Astrocyte of the cerebellum (primary cell): ENCODE measurements around the gene SHC2.
"Not testable (repeated sequence)": the region's sequence is repeated elsewhere in the genome, so short reads cannot be mapped to it uniquely, and the experiment has no call there.

ENCODE experiments used
- DNase-seq: peaks from one replicate; pipeline ENCODE4 v3.0.0-alpha.2; 2011; ENCODE audit warnings: low read depth
- H3K4me3 ChIP-seq: 2 replicates; pipeline ENCODE4 v1.5.1; 2011; ENCODE audit warnings: mild to moderate bottlenecking, low read depth, low read length, moderate library complexity
- in situ Hi-C: cut with HindIII; loops from 2 replicates; pipeline ENCODE4 v1.10.0; 2017; ENCODE audit warnings: low sequenced_read_pairs
- TF ChIP-seq, protein P1 (sequence below): IDR thresholded peaks from 2 replicates; pipeline ENCODE4 v1.5.1; 2012; ENCODE audit warnings: low read length, low read depth, moderate library complexity, mild to moderate bottlenecking; ENCODE audit errors: missing control alignments

Gene SHC2

DNA sequence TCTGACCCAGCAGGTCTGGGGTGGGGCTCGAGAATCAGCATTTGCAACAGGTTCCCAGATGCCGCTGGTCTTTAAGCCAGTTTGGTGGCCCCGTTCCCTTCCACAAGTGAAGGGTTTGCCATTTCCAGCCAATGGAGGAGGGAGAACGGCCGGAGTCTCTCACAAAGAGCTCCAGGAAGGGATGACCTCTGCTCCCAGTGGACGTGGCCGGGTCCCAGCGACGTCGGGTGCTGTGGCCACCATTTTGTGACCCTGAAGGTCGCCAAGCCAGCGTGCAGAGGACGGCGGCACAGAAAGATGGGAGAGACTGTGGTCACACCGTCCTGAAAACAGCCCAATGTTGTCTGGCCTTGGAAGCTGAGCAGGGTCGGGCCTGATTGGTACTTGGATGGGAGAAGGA, 8.0 kb downstream of the SHC2 start:
- TF ChIP-seq, protein P1, sequence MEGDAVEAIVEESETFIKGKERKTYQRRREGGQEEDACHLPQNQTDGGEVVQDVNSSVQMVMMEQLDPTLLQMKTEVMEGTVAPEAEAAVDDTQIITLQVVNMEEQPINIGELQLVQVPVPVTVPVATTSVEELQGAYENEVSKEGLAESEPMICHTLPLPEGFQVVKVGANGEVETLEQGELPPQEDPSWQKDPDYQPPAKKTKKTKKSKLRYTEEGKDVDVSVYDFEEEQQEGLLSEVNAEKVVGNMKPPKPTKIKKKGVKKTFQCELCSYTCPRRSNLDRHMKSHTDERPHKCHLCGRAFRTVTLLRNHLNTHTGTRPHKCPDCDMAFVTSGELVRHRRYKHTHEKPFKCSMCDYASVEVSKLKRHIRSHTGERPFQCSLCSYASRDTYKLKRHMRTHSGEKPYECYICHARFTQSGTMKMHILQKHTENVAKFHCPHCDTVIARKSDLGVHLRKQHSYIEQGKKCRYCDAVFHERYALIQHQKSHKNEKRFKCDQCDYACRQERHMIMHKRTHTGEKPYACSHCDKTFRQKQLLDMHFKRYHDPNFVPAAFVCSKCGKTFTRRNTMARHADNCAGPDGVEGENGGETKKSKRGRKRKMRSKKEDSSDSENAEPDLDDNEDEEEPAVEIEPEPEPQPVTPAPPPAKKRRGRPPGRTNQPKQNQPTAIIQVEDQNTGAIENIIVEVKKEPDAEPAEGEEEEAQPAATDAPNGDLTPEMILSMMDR, result no peak
- no peak for DNase-seq
- H3K4me3 ChIP-seq, result no peak overlapping the region
- in situ Hi-C loops, result loop anchor here (10.0 kb wide), 1 partner anchor 148 kb away; no protein-coding TSS in a partner anchor

DNA sequence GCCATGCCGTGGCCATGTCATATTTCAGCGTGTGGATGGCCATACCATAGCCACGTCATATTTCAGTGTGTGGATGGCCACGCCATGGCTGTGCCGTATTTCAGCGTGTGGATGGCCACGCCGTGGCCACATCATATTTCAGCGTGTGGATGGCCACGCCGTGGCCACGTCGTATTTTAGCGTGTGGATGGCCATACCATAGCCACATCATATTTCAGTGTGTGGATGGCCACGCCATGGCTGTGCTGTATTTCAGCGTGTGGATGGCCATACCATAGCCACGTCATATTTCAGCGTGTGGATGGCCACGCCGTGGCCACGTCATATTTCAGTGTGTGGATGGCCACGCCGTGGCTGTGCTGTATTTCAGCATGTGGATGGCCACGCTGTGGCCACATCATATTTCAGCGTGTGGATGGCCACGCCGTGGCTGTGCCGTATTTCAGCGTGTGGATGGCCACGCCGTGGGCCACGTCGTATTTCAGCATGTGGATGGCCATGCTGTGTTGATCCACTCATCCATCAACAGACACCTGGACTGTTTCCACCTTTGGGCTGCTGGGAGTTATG, 9.8 kb downstream of the SHC2 start:
- in situ Hi-C loops, result loop anchor here (10.0 kb wide), 1 partner anchor 146 kb away; no protein-coding TSS in a partner anchor
- not testable (repeated sequence) for DNase-seq, H3K4me3 ChIP-seq

DNA sequence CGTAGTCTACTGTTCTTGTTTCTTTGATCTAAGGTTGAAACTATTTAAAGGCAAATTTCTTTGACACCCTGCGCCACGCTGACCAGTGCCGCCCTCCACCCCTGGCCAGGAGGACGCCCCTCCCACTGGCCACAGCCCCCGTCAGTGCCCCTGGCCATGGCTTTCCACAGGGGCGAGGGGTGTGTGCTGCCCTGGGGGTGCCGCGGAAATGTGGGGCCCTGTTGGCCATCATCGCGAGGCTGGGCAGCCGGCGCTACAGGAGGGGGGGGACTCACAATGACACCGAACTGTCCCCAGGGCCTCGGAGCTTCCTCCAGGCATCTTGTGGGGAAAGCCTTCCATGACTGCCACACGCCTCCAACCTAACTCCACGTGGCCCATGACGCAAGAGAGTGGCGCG, 10.9 kb downstream of the SHC2 start:
- in situ Hi-C loops, result loop anchor here (10.0 kb wide), 1 partner anchor 145 kb away; no protein-coding TSS in a partner anchor
- TF ChIP-seq, protein P1, result no peak
- H3K4me3 ChIP-seq, result no peak overlapping the region
- no peak for DNase-seq

DNA sequence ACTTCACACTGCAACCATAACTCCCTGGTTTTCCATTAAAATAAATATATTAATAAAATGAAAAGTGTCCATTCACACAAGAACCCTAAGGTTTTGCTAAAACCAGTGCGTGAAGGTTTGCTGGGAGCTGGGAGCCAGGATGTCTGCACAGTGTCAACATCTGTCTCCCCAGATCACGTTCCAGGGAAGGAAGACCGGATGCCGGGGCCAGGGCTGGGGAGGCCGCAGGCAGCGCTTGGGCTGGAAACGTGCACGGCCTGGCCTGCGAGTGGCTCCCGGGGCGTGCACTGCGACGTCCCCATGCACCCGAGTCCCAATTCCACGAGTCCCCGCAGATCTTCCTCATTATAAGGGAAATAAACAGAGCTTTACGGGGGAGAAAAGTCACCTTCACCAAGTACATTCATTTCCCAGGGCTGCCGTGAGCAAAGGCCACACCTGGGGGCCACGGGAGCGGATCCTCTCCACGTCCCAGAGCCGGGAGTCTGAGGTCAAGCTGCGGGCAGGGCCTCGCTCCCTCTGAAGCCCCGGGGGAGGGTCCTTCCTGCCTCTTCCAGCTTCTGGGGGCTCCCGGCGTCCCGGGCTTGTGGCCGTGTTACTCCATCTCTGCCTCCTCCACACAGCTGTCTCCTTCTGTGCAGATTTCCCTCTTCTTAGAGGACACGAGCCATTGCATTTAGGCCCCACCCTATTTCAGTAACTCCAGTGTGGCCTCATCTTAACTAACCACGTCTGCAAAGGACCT, 12.8 kb downstream of the SHC2 start:
- no peak overlapping the region for H3K4me3 ChIP-seq
- in situ Hi-C loops, result no loop called here
- no peak for DNase-seq
- TF ChIP-seq, protein P1, result no peak

DNA sequence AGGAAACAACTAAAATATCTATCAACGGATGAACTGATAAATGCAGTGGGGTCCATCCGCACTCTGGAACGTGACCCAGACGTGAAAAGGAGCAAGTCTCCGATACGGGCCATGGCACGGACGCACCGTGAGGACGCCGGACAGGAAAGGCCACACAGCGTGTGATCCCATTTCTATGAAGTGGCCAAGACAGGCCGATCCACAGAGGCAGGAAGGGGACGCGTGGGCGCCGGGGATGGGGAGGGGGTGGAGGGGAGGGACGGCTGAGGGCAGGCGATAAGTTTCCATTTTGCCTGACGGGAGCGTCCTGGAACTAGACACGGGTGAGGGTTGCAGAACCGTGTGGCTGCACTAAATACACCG, 13.8 kb downstream of the SHC2 start:
- TF ChIP-seq, protein P1, result no peak
- no peak overlapping the region for H3K4me3 ChIP-seq
- in situ Hi-C loops, result no loop called here
- DNase-seq, result no peak

DNA sequence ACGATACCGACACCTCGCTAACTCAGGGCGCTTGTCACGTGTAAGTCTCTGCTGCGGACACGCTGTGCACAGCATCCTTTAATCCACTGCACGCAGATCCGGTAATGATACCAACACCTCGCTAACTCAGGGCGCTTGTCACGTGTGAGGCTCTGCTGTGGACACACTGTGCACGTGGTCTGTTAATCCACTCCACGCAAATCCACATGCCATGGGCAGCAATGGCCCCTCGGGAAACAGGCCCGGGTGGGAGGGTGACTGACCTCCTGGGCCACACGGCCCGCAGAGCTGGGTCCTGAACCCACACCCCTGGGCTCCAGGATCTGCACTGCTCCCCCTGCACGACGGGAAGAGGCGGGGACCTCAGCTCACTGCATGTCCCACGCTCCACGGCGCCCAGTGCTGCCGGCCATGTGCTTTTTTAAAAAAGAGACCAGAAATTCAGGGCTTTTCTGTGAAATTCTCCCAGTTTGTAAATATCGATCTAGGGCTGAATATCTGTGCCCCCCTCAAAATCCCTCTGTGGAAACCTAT, 16.1 kb downstream of the SHC2 start:
- no peak for DNase-seq
- TF ChIP-seq, protein P1, result no peak
- H3K4me3 ChIP-seq, result no peak overlapping the region
- in situ Hi-C loops, result no loop called here

DNA sequence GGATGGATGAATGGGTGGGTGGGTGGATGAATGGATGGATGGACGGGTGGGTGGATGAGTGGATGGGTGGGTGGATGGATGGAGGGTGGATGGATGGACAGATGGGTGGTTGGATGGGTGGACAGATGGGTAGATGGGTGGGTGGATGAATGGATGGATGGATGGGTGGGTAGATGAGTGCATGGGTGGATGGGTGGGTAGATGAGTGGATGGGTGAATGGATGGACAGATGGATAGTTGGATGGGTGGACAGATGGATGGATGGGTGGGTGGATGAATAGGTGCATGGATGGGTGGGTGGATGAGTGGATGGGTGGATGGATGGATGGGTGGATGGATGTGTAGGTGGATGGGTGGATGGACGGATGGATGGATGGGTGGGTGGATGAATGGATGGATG, 17.8 kb downstream of the SHC2 start:
- in situ Hi-C loops, result no loop called here
- TF ChIP-seq, protein P1, result no peak
- H3K4me3 ChIP-seq, result no peak overlapping the region
- DNase-seq, result no peak
